Stimulated activated CD8-positive, alpha-beta memory T cell treated with anti-CD3 and anti-CD28 coated beads, Interleukin-7, amount 100 ng/mL, for 4 hours (primary cell): Measurements from ENCODE around the gene SH3GL3.

Source experiments
- DNase-seq, 2 donors: peaks; one replicate each; pipeline ENCODE4 v3.0.0-alpha.2; 2020; ENCODE audit warnings: low read depth in 2 of 2

SH3GL3 gene

GRCh38 chr15:83612898-83613635, 165.9 kb downstream of the SH3GL3 start:
- no peak for DNase-seq

- no peak for DNase-seq
These were observed 166.6 kb downstream of the SH3GL3 start for GRCh38 chr15:83613714-83614113.

DNA sequence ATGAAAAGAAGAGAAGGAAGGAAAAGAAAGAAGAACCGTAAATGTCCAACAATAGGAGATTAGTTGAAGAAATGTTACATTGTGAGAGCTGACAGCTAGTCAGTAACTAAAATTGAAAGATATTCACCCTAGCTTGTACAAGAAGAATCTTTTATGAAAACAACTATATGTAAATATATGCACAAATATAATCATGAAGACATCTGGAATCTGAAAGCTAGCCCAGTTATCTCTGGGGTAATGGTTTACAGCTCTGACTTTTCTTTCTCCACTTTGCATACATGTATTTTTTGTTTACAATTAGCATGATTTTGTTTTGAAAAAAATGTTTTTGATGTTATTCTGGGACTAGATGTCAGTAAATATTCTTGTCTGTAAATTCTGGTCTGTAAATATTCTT, 169.7 kb downstream of the SH3GL3 start:
- DNase-seq = no peak

GRCh38 chr15:83626171-83626802, 179.1 kb downstream of the SH3GL3 start:
- no peak for DNase-seq

DNA sequence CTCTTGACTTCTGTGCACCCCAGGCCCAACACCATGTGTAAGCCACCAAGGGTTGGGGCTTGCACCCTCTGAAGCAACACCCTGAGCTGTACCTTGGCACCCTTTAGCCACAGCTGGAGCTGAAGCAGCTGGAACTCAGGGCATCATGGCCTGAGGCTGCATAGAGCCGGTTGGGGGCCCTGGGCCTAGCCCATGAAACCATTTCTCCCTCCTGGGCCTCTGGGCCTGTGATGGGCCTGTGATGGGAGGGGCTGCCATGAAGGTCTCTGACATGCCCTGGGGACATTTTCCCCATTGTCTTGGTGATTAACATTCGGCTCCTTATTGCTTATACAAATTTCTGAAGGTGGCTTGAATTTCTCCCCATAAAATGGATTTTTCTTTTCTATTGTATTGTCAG, 184.4 kb downstream of the SH3GL3 start:
- DNase-seq = no peak

DNA sequence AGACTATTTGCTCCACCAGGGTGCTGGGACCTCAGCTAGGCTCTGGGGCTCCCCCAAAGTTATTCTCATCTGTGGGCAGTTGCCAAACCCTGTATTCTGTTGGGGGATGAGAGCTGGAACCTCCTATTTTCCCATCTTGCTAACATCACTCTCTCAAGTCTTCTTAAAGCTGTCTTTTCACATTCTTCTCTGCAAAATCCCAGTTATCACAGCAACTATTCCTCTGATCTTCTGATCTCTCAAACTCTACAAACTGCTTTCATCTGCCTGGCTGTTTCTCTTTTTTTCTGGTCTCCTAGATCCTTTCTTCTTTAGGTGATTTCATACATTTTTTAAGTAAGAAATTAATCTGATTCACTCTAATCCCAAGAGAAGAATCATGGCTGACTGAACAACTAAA, 196.1 kb downstream of the SH3GL3 start:
- no peak for DNase-seq

GRCh38 chr15:83644439-83644838, 197.3 kb downstream of the SH3GL3 start:
- DNase-seq = no peak

DNA sequence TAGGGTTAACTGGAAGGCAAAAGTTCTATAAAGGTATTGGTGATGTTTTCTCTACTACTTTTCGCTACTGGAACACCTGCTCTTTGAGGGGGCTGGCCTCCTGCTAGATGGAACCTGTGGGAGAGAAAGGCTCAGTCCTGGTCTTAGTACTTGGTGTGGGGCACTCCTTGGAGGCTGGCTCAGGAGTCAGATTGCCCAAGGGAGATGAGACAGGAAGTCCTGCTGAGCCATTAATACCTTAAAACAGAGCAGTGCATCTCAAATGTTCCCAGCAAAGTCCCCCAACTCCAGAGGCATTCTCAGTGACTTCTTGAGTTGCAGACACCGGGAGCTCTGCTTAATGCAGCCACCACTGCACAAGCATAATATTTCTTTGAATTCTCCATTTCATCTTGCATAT, 203.7 kb downstream of the SH3GL3 start:
- DNase-seq = no peak

DNA sequence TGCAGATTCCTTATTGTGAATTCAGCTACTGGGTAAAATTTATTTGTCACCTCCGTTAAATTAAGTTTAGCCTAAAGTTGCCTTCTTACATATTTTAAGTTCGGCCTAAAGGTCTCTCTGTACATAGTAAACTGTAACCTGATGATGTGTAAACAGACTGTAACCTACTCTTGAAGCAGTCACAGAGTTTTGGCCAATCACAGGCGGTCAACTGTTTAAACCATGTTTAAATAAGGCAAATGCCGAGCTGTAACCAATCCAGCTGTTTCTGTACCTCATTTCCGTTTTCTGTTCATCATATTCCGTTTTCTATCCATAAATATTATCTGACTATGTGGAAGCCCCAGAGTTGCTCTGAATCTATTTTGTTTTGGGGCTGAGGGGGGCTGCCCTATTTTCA, 204.4 kb downstream of the SH3GL3 start:
- no peak for DNase-seq

DNA sequence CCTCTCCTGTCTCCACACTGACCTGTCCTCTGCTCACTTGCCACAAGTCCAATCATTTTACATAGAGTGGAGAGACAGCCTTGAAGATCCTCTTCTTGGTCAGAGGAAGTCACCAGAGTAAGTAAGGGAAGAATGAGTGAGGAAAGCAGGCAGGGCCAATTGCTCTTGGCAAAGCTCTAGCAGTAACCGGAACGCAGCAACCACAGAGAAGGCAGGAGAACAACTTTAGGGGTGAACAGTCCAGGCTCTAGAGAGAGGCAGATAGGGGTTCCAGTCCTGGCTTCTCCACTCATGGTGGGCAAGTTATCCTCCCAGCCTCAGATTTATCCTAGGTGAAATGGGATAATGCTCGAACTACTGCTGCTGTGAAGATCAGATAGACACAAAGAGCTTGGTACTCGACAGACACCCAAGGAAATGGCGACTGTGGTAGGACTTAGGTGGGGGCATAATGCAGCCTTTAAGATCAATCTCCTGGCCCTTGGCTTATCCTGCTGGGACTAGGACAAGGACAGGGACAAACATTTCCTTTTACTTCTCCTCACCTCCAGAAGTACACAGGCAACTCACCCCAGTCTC, 205.6 kb downstream of the SH3GL3 start:
- no peak for DNase-seq

DNA sequence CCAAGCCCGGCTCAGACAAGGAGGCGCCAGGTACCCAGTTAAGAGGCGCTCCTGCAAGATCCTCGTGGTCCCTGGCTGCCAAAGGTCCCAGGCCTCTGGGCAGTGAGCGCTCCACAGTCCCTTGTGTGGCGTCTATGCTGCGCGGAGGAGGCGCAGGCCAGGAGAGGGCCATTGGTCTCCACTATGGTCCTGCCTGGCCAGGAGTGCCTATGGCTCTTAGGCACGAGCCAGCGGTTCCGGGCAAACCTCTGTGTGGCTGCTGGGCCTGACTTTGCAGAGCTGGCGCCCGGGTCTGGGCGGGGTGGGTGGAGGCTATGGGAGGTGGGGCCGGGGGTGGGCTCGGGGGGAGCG, 206.1 kb downstream of the SH3GL3 start:
- DNase-seq = no peak

DNA sequence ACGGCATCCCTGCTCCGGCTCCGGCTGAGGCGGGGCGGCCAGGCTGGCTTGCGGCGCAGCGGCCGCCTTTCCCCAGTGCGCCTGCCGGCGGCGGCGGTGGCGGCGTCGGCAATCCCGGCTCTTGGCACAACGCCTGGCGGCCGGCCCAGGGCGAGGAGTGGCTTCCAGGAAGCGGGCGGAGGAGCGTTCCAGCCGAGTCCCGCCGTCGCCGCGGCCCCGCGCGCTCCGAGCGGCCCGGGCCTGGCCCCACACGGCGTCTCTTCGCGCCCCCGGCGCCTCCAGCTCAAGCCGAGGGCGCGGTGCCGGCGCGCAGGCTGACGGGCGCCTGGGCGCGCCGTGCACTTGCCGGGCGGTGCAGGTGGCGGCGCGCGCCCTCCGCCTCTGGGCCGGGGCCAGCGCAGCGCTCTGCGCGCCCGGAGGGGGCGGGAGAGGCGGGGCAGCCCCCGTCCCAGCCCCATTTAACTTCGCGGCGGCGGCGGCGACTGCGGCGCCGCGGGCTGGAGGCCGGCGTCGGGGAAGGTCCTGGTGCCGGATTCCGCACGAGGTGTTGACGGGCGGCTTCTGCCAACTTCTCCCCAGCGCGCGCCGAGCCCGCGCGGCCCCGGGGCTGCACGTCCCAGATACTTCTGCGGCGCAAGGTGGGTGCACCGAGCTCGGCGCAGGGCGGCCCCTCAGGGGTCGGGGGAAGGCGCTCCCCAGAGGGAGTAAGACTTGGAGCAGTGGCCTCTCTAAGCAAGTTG, 206.7 kb downstream of the SH3GL3 start, which contains the start of gene ADAMTSL3:
Gene ADAMTSL3, plus strand, starts transcription at position 485 of the 740 bp plus-strand sequence. CDS start 1,639 bp downstream, outside the sequence.
- no peak for DNase-seq

- no peak for DNase-seq
These were observed 207.5 kb downstream of the SH3GL3 start for GRCh38 chr15:83654379-83655236.

DNA sequence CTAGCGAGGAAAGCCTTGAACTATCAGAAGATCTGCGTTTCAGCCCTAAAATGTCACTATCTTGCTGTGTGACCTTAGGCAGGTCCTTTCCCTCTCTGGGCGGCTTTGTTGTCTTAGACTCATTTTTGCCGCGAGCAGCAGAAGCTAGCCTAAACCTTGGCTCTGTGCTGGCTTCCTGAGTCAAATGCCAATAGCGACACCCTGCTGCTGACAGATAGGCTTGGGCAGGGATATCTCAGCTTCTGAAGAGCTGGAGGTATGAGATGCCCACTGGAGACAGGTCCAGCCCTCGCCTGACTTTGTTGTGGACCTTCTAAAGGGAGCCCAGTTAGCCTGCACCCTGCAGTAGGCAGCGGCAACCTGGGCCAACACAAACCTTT, 208.1 kb downstream of the SH3GL3 start:
- no peak for DNase-seq

- no peak for DNase-seq
These were observed 209.1 kb downstream of the SH3GL3 start for GRCh38 chr15:83656192-83656591.

GRCh38 chr15:83656943-83657528, 209.9 kb downstream of the SH3GL3 start:
- DNase-seq = no peak

DNA sequence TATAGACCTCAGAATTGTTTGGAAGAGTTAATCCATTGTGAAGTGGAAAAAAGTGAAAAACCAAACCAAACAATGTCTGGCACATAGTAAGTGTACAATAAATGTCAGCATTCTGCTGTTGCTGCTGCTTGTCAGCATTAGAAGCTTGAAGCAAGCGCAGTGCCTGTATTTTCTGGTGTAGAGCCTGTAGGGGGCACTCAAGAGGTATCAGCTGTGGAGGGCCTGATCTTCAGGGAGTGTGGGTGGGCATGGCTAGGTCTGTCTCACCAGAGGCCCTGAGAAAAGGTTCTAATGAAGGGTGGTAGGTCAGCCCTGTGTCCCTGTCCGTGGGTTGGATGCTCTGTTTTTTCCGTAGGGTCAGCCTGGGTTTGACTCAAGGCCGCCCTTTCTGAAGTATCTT, 210.4 kb downstream of the SH3GL3 start:
- DNase-seq = no peak

- no peak for DNase-seq
These were observed 211.6 kb downstream of the SH3GL3 start for GRCh38 chr15:83658430-83659416.

DNA sequence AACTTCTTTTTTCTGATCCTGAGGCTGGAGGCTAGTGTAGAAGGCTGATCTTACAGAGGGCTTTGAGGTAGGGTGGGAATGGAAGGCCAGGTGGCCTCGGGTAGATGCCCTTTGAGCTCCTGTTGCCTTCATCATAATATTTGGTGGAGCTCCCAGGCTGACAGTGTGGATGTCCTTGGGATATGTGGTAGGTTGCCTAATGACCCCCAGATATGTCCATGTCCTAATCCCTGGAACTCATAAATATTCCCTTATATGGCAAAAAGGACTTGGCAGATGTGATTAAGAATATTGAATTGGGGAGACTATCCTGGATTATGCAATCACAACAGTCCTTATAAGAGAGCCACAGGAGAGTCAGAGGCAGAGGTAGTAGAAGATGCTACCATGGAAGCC, 212.3 kb downstream of the SH3GL3 start:
- no peak for DNase-seq

DNA sequence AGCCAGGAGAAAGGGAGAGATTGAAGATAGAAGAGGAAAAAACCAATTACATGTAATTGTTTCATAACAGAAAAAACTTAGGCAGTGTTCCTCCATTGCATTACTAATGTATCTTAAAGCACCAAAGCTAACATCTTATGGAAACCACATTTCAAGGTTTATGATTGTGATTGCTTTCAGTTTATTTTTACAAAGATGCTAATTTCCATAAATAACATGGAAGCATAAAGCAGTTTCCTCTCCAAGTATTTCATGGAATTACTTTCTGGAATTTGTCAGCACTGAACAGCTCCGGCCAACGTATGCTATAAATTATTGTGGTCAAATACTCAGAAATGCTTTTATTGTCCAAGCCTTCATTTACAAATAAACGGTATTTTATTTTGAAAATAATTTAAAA, 218.3 kb downstream of the SH3GL3 start:
- DNase-seq = no peak
